Loucy (cell line): ENCODE results near the gene NBPF4.

ENCODE experiments used
- CTCF ChIP-seq: fragments of 200-600 bp; sonication (generic); conservative IDR thresholded peaks from 2 replicates; pipeline ENCODE4 v1.5.1; 2014; ENCODE audit warnings: mild to moderate bottlenecking, antibody characterized with exemption, low read length
- EZH2phosphoT487 ChIP-seq: fragments of 200-600 bp; IDR thresholded peaks from 2 replicates; pipeline ENCODE4 v1.6.1; 2018; ENCODE audit warnings: antibody characterized with exemption, mild to moderate bottlenecking, moderate library complexity, borderline replicate concordance

- TF ChIP-seq CTCF = no peak
- TF ChIP-seq EZH2phosphoT487 = no peak
Measured at GRCh38 chr1:108194051-108194450, 49.8 kb downstream of the NBPF4 start.
